CD14-positive monocyte (primary cell): ENCODE results near the gene RASSF4. TPM values are rescaled to one million over a fixed set of nuclear protein-coding genes. Genes with fewer than 3 reads are reported as not detected.
A peak's percentile ranks its signal among the peaks of the same experiment; 100 is the strongest.

Source experiments
- DNase-seq, 3 donors: peaks; one replicate each; pipeline ENCODE4 v3.0.0-alpha.2; 2011 to 2022
- H2AFZ ChIP-seq: 2 replicates; pipeline ENCODE4 v1.6.0; 2012; ENCODE audit warnings: mild to moderate bottlenecking, low read depth, low read length, inconsistent platforms; ENCODE audit not compliant: insufficient read depth, poor library complexity, severe bottlenecking
- H3K27ac ChIP-seq, 2 donors: 1 replicate in 1 of 2; 2 replicates in 1 of 2; pipeline ENCODE4 v1.5.1; 2012 to 2013; ENCODE audit warnings: low read length in 2 of 2, control low read depth in 1 of 2, inconsistent platforms in 1 of 2, low read depth in 1 of 2, mild to moderate bottlenecking in 1 of 2
- H3K27me3 ChIP-seq, 2 donors: one replicate each; pipeline versions ENCODE4 v1.6.0 to v1.6.1; 2011 to 2013; ENCODE audit warnings: low read length in 2 of 2; ENCODE audit not compliant: control insufficient read depth in 2 of 2, insufficient read depth in 2 of 2
- H3K36me3 ChIP-seq, 2 donors: replicated peaks in 1 of 2; 1 replicate in 1 of 2; 2 replicates in 1 of 2; pipeline versions ENCODE4 v1.5.1 to v1.6.1; 2012 to 2013; ENCODE audit warnings: low read length in 2 of 2, control low read depth in 1 of 2, inconsistent platforms in 1 of 2, mild to moderate bottlenecking in 1 of 2; ENCODE audit not compliant: insufficient read depth in 2 of 2, control insufficient read depth in 1 of 2
- H3K4me1 ChIP-seq, 2 donors: 1 replicate in 1 of 2; 2 replicates in 1 of 2; pipeline versions ENCODE4 v1.5.1 to v1.6.1; 2012 to 2013; ENCODE audit warnings: low read length in 2 of 2, control low read depth in 1 of 2, inconsistent platforms in 1 of 2, mild to moderate bottlenecking in 1 of 2, moderate library complexity in 1 of 2; ENCODE audit not compliant: insufficient read depth in 2 of 2, control insufficient read depth in 1 of 2
- H3K4me2 ChIP-seq: replicated peaks from 2 replicates; pipeline ENCODE3; 2012; ENCODE audit warnings: low read length, moderate library complexity, mild to moderate bottlenecking; ENCODE audit not compliant: poor library complexity, severe bottlenecking; ENCODE audit errors: extremely low read depth
- H3K4me3 ChIP-seq, 3 experiments: fragments of 200-600 bp in 1 of 3; sonication (generic) in 1 of 3; replicated peaks in 1 of 3; 1 replicate in 2 of 3; 2 replicates in 1 of 3; pipeline ENCODE4 v1.5.1; 2011 to 2013; ENCODE audit warnings: low read length in 3 of 3, mild to moderate bottlenecking in 3 of 3, control low read depth in 2 of 3, low read depth in 2 of 3, inconsistent platforms in 1 of 3, moderate library complexity in 1 of 3
- H3K79me2 ChIP-seq: 2 replicates; pipeline ENCODE4 v1.6.0; 2012; ENCODE audit warnings: mild to moderate bottlenecking, control low read depth, inconsistent platforms, low read length, moderate library complexity; ENCODE audit not compliant: insufficient read depth
- H3K9ac ChIP-seq: 2 replicates; pipeline ENCODE4 v1.6.0; 2017; ENCODE audit warnings: low read length, mild to moderate bottlenecking; ENCODE audit not compliant: insufficient read depth, poor library complexity, severe bottlenecking
- H3K9me3 ChIP-seq, 2 donors: replicated peaks in 1 of 2; 1 replicate in 1 of 2; 2 replicates in 1 of 2; pipeline versions ENCODE4 v1.5.1 to v1.6.1; 2012 to 2013; ENCODE audit warnings: low read length in 2 of 2, control low read depth in 1 of 2; ENCODE audit not compliant: control insufficient read depth in 1 of 2, insufficient read depth in 1 of 2
- H4K20me1 ChIP-seq: 2 replicates; pipeline ENCODE4 v1.6.0; 2012; ENCODE audit warnings: mild to moderate bottlenecking, low read length, control low read depth, moderate library complexity; ENCODE audit not compliant: insufficient read depth
- H3K27ac Mint-ChIP-seq, 7 donors: one replicate each; pipeline ENCODE4 v1.8.0; 2020; ENCODE audit warnings: mild to moderate bottlenecking in 7 of 7, mixed read lengths in 7 of 7, moderate library complexity in 6 of 7, inconsistent platforms in 2 of 7
- H3K27me3 Mint-ChIP-seq, 3 donors: one replicate each; pipeline ENCODE4 v1.8.0; 2021 to 2022; ENCODE audit warnings: low read depth in 3 of 3, mild to moderate bottlenecking in 3 of 3, mixed read lengths in 3 of 3, moderate library complexity in 3 of 3, inconsistent platforms in 1 of 3
- H3K36me3 Mint-ChIP-seq, 2 donors: one replicate each; pipeline ENCODE4 v1.8.0; 2020; ENCODE audit warnings: mixed read lengths in 2 of 2, inconsistent platforms in 1 of 2, mild to moderate bottlenecking in 1 of 2
- H3K4me1 Mint-ChIP-seq: one replicate; pipeline ENCODE4 v1.8.0; 2020; ENCODE audit warnings: mild to moderate bottlenecking, mixed read lengths
- H3K4me3 Mint-ChIP-seq, 2 donors: one replicate each; pipeline ENCODE4 v1.8.0; 2020; ENCODE audit warnings: mild to moderate bottlenecking in 2 of 2, mixed read lengths in 2 of 2, moderate library complexity in 1 of 2
- H3K9me3 Mint-ChIP-seq, 7 donors: one replicate each; pipeline ENCODE4 v1.8.0; 2020 to 2022; ENCODE audit warnings: mixed read lengths in 7 of 7, mild to moderate bottlenecking in 6 of 7, moderate library complexity in 6 of 7, inconsistent platforms in 2 of 7
- CTCF ChIP-seq: fragments of 200-600 bp; IDR thresholded peaks from one replicate; pipeline ENCODE4 v1.8.0; 2022; ENCODE audit warnings: antibody characterized with exemption, mild to moderate bottlenecking
- WGBS: methylation state at CpG from one replicate; pipeline ENCODE4 v1.1.5; 2013; ENCODE audit warnings: missing lambda C conversion rate; ENCODE audit not compliant: insufficient coverage; 5-methylcytosine and 5-hydroxymethylcytosine counted together
- intact Hi-C, 2 donors: fragments of 100-400 bp; cut with micrococcal nuclease; formaldehyde crosslinking; loops; one replicate each; pipeline versions ENCODE4 v1.15.0 to v1.15.1; 2023
- polyA plus RNA-seq, 3 donors: library from polyadenylated mRNA; depleted of rRNA in 1 of 3; unstranded in 2 of 3; stranded (reverse) in 1 of 3; fragments of 300-500 nt in 2 of 3; fragments of >200 nt in 1 of 3; fragmentation: Illumina TruSeq in 2 of 3; gene quantifications; 1 replicate in 2 of 3; 2 replicates in 1 of 3; pipeline ENCODE4 v1.2.3, GENCODE V29; 2012 to 2021

The RASSF4 gene
- polyA plus RNA-seq, 3 donors = 117 to 290 (median 120) TPM

- intact Hi-C loops = no loop called here
- Mint-ChIP-seq H3K9me3 (peaks cover 0 to 10% (median 8%) of the 10 kb centered on the region in 7 donors), H3K36me3 (peaks cover 0 to 3% of the 10 kb centered on the region in 2 donors), H3K4me3 (no peak overlapping the region), H3K27ac (no peak overlapping the region), H3K4me1 (peaks cover 56% of the 10 kb centered on the region), H3K27me3 (peaks cover 0 to 3% (median 0%) of the 10 kb centered on the region in 3 donors)
- Histone ChIP-seq H3K4me1 (peaks cover 29 to 47% of the 10 kb centered on the region in 2 donors), H3K27me3 (no peaks in the 10 kb centered on the region), H4K20me1 (no peaks in the 10 kb centered on the region), H3K9ac (no peak overlapping the region), H3K4me2 (no peak overlapping the region), H3K27ac (peak overlapping the region in 1 of 2 donors; percentile 68), H3K79me2 (no peaks in the 10 kb centered on the region), H3K4me3 (no peak overlapping the region), H3K9me3 (no peaks in the 10 kb centered on the region), H3K36me3 (no peaks in the 10 kb centered on the region), H2AFZ (no peak overlapping the region)
- no CpG with 5 or more reads among the region's 2 CpGs for whole genome bisulfite sequencing
- no peak for DNase-seq
- no peak for TF ChIP-seq CTCF
These were observed 44.7 kb upstream of the RASSF4 start for GRCh38 chr10:44914891-44915290.

- H3K4me2 ChIP-seq = no peak overlapping the region
- peaks cover 0 to 3% of the 10 kb centered on the region in 2 donors for H3K36me3 Mint-ChIP-seq
- no peak for DNase-seq
- 95% methylated on average over 2 of the region's 2 CpGs for WGBS
- no peak overlapping the region for H3K9ac ChIP-seq
- peaks cover 0 to 10% (median 8%) of the 10 kb centered on the region in 7 donors for H3K9me3 Mint-ChIP-seq
- H3K79me2 ChIP-seq = no peaks in the 10 kb centered on the region
- H3K27me3 Mint-ChIP-seq = peaks cover 0 to 3% (median 0%) of the 10 kb centered on the region in 3 donors
- peaks cover 29 to 45% of the 10 kb centered on the region in 2 donors for H3K4me1 ChIP-seq
- no peak overlapping the region for H3K4me3 Mint-ChIP-seq
- no peaks in the 10 kb centered on the region for H4K20me1 ChIP-seq
- H3K27ac ChIP-seq = no peak overlapping the region
- H3K4me1 Mint-ChIP-seq = peaks cover 48% of the 10 kb centered on the region
- no peak overlapping the region for H3K4me3 ChIP-seq
- no peaks in the 10 kb centered on the region for H3K36me3 ChIP-seq
- TF ChIP-seq CTCF = no peak
- intact Hi-C loops = no loop called here
- no peaks in the 10 kb centered on the region for H3K9me3 ChIP-seq
- H3K27me3 ChIP-seq = no peaks in the 10 kb centered on the region
- no peak overlapping the region for H2AFZ ChIP-seq
- no peak overlapping the region for H3K27ac Mint-ChIP-seq
These were observed 43.2 kb upstream of the RASSF4 start for GRCh38 chr10:44916429-44916828.
